Caco-2 (cell line): ENCODE results near the gene GRIFIN. TPM values are rescaled to one million over a fixed set of nuclear protein-coding genes. Genes with fewer than 3 reads are reported as not detected.

Experiments
- BruUV-seq: library from RNA; stranded (reverse); fragments of 400-500 nt; replicated peaks from 2 replicates; lab custom pipeline; 2021; lab: Mats Ljungman, UMichigan
- CTCF ChIA-PET: fragments of 300-600 bp; sonication (Branson Sonifier 250); formaldehyde crosslinking; loops from one replicate; lab custom pipeline; 2022; ENCODE audit warnings: antibody characterized with exemption; lab: Charles Lee
- POLR2A ChIA-PET: fragments of 300-600 bp; sonication (Branson Sonifier 250); formaldehyde crosslinking; loops from one replicate; lab custom pipeline; 2022; ENCODE audit warnings: antibody characterized with exemption; lab: Charles Lee
- DNase-seq, 2 experiments: peaks; one replicate each; pipeline versions ENCODE4 v3.0.0 to v3.0.0-alpha.2; 2020 to 2022
- H3K27me3 ChIP-seq: replicated peaks from 2 replicates; pipeline ENCODE4 v1.6.0; 2011; ENCODE audit warnings: low read length; ENCODE audit not compliant: control insufficient read depth, insufficient read depth
- H3K36me3 ChIP-seq: 2 replicates; pipeline ENCODE4 v1.5.1; 2011; ENCODE audit warnings: low read length; ENCODE audit not compliant: control insufficient read depth, insufficient read depth
- H3K4me1 ChIP-seq: fragments of 250-450 bp; sonication (Bioruptor Pico); 2 replicates; pipeline ENCODE4 v1.5.1; 2020; ENCODE audit warnings: mild to moderate bottlenecking
- H3K4me3 ChIP-seq: 2 replicates; pipeline ENCODE4 v1.5.1; 2011; ENCODE audit warnings: low read depth, mild to moderate bottlenecking, control low read depth, low read length
- H3K9me3 ChIP-seq: fragments of 250-450 bp; sonication (Bioruptor Pico); 2 replicates; pipeline ENCODE4 v1.5.1; 2020; ENCODE audit warnings: mild to moderate bottlenecking, moderate library complexity
- H3K27ac Mint-ChIP-seq: one replicate; pipeline ENCODE4 v1.8.0; 2022; ENCODE audit warnings: mixed read lengths; ENCODE audit not compliant: unreplicated experiment
- H3K27me3 Mint-ChIP-seq: one replicate; pipeline ENCODE4 v1.8.0; 2022; ENCODE audit warnings: mixed read lengths; ENCODE audit not compliant: insufficient read depth, unreplicated experiment
- H3K36me3 Mint-ChIP-seq: one replicate; pipeline ENCODE4 v1.8.0; 2022; ENCODE audit warnings: mild to moderate bottlenecking, mixed read lengths; ENCODE audit not compliant: insufficient read depth, unreplicated experiment
- H3K4me1 Mint-ChIP-seq: one replicate; pipeline ENCODE4 v1.8.0; 2022; ENCODE audit warnings: low read depth, mixed read lengths; ENCODE audit not compliant: unreplicated experiment
- H3K4me3 Mint-ChIP-seq: one replicate; pipeline ENCODE4 v1.8.0; 2022; ENCODE audit warnings: mild to moderate bottlenecking, moderate library complexity, mixed read lengths; ENCODE audit not compliant: unreplicated experiment
- H3K9me3 Mint-ChIP-seq: one replicate; pipeline ENCODE4 v1.8.0; 2022; ENCODE audit warnings: mixed read lengths; ENCODE audit not compliant: unreplicated experiment
- intact Hi-C: fragments of 100-400 bp; cut with micrococcal nuclease; formaldehyde crosslinking; loops from one replicate; pipeline ENCODE4 v1.10.0; 2022; ENCODE audit not compliant: unreplicated experiment
- total RNA-seq: library from RNA; stranded (reverse); gene quantifications from 2 replicates; pipeline ENCODE4 v1.2.3, GENCODE V29; 2022
- TF ChIP-seq, protein P1 (sequence below), 2 experiments: fragments of 200-600 bp in 1 of 2; IDR thresholded peaks; 1 replicate in 1 of 2; 2 replicates in 1 of 2; pipeline versions ENCODE4 v1.5.1 to v1.8.0; 2011 to 2022; ENCODE audit warnings: antibody characterized with exemption in 1 of 2, control low read depth in 1 of 2, inconsistent platforms in 1 of 2, low read depth in 1 of 2, low read length in 1 of 2, mild to moderate bottlenecking in 1 of 2, moderate library complexity in 1 of 2; ENCODE audit not compliant: insufficient read depth in 1 of 2, severe bottlenecking in 1 of 2, unreplicated experiment in 1 of 2

The GRIFIN gene
- total RNA-seq, 1 experiment from 2014 or later = not detected

DNA sequence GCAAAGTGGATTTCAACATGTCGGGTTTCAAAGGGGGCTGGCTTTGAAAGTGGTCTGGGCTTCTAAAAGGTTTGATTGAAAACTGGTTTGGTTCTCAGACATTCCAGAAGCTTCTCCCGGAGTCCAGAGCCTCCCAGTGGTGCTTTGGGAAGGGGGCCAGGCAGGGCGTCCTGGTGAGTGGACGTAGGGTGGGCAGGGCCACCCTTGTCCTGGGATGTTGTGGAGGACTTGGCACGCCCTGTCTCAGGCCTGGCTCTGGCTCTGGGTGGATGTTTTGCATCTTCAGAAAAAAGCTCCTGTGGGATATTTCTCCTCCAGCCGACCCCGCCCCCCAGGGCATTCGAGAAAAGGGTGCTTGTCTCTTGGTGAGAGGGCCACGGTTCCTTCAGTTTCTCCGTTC lies 31.2 kb downstream of the GRIFIN start:
- Mint-ChIP-seq H3K4me3 (no peak overlapping the region), H3K4me1 (peaks cover 20% of the 10 kb centered on the region), H3K36me3 (peaks cover 36% of the 10 kb centered on the region), H3K27ac (peak overlapping the region; percentile 45), H3K9me3 (no peaks in the 10 kb centered on the region), H3K27me3 (no peaks in the 10 kb centered on the region)
- BruUV-seq = no TSS peak
- no peaks in the 10 kb centered on the region for H3K27me3 ChIP-seq
- intact Hi-C loops = no loop called here
- POLR2A ChIA-PET = no interaction called here
- H3K4me3 ChIP-seq = no peak overlapping the region
- H3K9me3 ChIP-seq = no peaks in the 10 kb centered on the region; the same call in 1 of the 2 replicates
- H3K4me1 ChIP-seq = peaks cover 22% of the 10 kb centered on the region
- CTCF ChIA-PET = interaction anchor here (0.6 kb wide), 1 partner anchor 1371 kb away, joined by 4 read pairs; no protein-coding TSS in a partner anchor
- H3K36me3 ChIP-seq = peaks cover 2% of the 10 kb centered on the region
- DNase-seq = no peak
- TF ChIP-seq, protein P1, sequence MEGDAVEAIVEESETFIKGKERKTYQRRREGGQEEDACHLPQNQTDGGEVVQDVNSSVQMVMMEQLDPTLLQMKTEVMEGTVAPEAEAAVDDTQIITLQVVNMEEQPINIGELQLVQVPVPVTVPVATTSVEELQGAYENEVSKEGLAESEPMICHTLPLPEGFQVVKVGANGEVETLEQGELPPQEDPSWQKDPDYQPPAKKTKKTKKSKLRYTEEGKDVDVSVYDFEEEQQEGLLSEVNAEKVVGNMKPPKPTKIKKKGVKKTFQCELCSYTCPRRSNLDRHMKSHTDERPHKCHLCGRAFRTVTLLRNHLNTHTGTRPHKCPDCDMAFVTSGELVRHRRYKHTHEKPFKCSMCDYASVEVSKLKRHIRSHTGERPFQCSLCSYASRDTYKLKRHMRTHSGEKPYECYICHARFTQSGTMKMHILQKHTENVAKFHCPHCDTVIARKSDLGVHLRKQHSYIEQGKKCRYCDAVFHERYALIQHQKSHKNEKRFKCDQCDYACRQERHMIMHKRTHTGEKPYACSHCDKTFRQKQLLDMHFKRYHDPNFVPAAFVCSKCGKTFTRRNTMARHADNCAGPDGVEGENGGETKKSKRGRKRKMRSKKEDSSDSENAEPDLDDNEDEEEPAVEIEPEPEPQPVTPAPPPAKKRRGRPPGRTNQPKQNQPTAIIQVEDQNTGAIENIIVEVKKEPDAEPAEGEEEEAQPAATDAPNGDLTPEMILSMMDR (IDR thresholded peaks at IDR 0.05; ENCODE audit: insufficient read depth in 1 of 2, low read depth in 1 of 2, low read length in 1 of 2, severe bottlenecking in 1 of 2, unreplicated experiment in 1 of 2) = no peak

DNA sequence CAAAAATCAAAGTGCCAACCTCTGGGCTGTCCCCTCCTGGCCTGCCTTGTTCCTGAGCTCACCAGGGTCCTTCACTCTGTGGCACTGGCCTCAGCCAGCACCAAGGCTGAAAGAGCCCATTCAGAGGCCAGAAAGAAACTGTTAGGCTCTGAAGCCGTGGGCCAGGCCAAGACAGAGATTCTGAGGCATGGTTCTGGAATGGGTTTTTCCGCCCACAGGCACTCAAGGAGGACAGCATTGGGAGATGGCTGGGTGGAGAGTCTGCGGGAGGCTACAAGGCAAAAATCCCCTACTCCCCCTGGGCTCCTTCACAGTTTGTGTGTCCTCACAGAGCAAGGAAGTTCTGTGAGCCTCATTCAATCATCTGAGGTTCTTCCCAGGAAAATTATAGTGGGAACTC lies 31.7 kb downstream of the GRIFIN start:
- TF ChIP-seq, protein P1 (IDR thresholded peaks at IDR 0.05; ENCODE audit: insufficient read depth in 1 of 2, low read depth in 1 of 2, low read length in 1 of 2, severe bottlenecking in 1 of 2, unreplicated experiment in 1 of 2) = no peak
- H3K4me3 Mint-ChIP-seq = no peak overlapping the region
- peak overlapping the region; percentile 45 for H3K27ac Mint-ChIP-seq

DNA sequence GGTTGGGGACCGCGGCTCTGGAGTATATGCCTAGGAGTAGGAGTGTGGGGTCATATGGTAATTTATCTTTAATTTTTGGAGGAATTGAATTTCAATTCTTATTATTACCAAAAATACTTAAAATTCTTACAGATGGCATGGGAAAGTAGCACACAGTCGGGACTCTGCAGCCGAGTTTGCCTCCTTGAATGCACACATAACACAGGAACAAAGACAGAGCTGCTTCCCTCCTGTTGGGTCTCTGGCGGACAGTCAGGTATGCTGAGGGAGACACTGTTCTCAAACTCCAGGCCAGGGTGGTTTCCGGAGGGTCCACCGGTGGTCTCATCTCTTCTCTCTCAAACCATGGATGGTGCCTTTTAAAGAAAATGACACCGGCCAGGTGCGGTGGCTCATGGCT lies 32.7 kb downstream of the GRIFIN start:
- H3K4me3 ChIP-seq = no peak overlapping the region
- Mint-ChIP-seq H3K9me3 (no peaks in the 10 kb centered on the region), H3K27ac (no peak overlapping the region), H3K4me3 (no peak overlapping the region), H3K27me3 (no peaks in the 10 kb centered on the region), H3K36me3 (peaks cover 30% of the 10 kb centered on the region), H3K4me1 (peaks cover 30% of the 10 kb centered on the region)
- no peak for DNase-seq
- CTCF ChIA-PET = no interaction called here
- no peaks in the 10 kb centered on the region; the same call in 1 of the 2 replicates for H3K9me3 ChIP-seq
- no peaks in the 10 kb centered on the region for H3K27me3 ChIP-seq
- POLR2A ChIA-PET = no interaction called here
- H3K4me1 ChIP-seq = peaks cover 38% of the 10 kb centered on the region
- no TSS peak for BruUV-seq
- peaks cover 2% of the 10 kb centered on the region for H3K36me3 ChIP-seq
- intact Hi-C loops = no loop called here
- TF ChIP-seq, protein P1 (IDR thresholded peaks at IDR 0.05; ENCODE audit: insufficient read depth in 1 of 2, low read depth in 1 of 2, low read length in 1 of 2, severe bottlenecking in 1 of 2, unreplicated experiment in 1 of 2) = no peak

More for the DNA sequence above, 31.7 kb downstream of the GRIFIN start:
- Histone ChIP-seq H3K4me3 (no peak overlapping the region), H3K27me3 (no peaks in the 10 kb centered on the region), H3K4me1 (peaks cover 28% of the 10 kb centered on the region), H3K36me3 (peaks cover 2% of the 10 kb centered on the region), H3K9me3 (no peaks in the 10 kb centered on the region; the same call in 1 of the 2 replicates)
- intact Hi-C loops = no loop called here
- CTCF ChIA-PET = interaction anchor here (0.6 kb wide), 1 partner anchor 1370 kb away, joined by 4 read pairs; no protein-coding TSS in a partner anchor
- peaks cover 34% of the 10 kb centered on the region for H3K36me3 Mint-ChIP-seq
- H3K27me3 Mint-ChIP-seq = no peaks in the 10 kb centered on the region
- POLR2A ChIA-PET = interaction anchor here (0.6 kb wide), 2 partner anchors 14 to 44 kb away, joined by 3 to 7 read pairs; no protein-coding TSS in a partner anchor
- no peak for DNase-seq
- H3K9me3 Mint-ChIP-seq = no peaks in the 10 kb centered on the region
- peaks cover 23% of the 10 kb centered on the region for H3K4me1 Mint-ChIP-seq
- no TSS peak for BruUV-seq
